Panc1 (cell line): ENCODE measurements around the gene TIE1. TPM values are rescaled to one million over a fixed set of nuclear protein-coding genes. Genes with fewer than 3 reads are reported as not detected.

ENCODE experiments used
- ATAC-seq: fragments of 200-7000 bp; cut with Tn5 transposase; 2 replicates; pipeline ENCODE4 v1.9.1; 2020; ENCODE audit warnings: mild to moderate bottlenecking, moderate library complexity
- BruUV-seq: library from RNA; stranded (reverse); fragments of 400-500 nt; replicated peaks from 2 replicates; lab custom pipeline; 2021; lab: Mats Ljungman, UMichigan
- CTCF ChIA-PET: fragments of 300-600 bp; sonication (Branson Sonifier 250); formaldehyde crosslinking; loops from one replicate; lab custom pipeline; 2022; ENCODE audit warnings: antibody characterized with exemption; lab: Charles Lee
- POLR2A ChIA-PET: fragments of 300-600 bp; sonication (Branson Sonifier 250); formaldehyde crosslinking; loops from one replicate; lab custom pipeline; 2022; ENCODE audit warnings: antibody characterized with exemption; lab: Charles Lee
- DNase-seq: peaks from one replicate; pipeline ENCODE4 v3.0.0-alpha.2; 2010; ENCODE audit warnings: low read depth, low spot score
- H3K27ac ChIP-seq: 2 replicates; pipeline ENCODE4 v1.5.1; 2011; ENCODE audit warnings: mild to moderate bottlenecking, low read length, inconsistent platforms
- H3K27me3 ChIP-seq: fragments of 200-500 bp; sonication (Bioruptor generic); 2 replicates; pipeline ENCODE4 v1.6.0; 2014; ENCODE audit warnings: low read length, inconsistent platforms; ENCODE audit not compliant: control insufficient read depth, insufficient read depth
- H3K36me3 ChIP-seq: fragments of 200-500 bp; sonication (Bioruptor generic); 2 replicates; pipeline ENCODE4 v1.5.1; 2014; ENCODE audit warnings: inconsistent platforms, mild to moderate bottlenecking, low read length, moderate library complexity; ENCODE audit not compliant: control insufficient read depth, insufficient read depth
- H3K4me1 ChIP-seq: 2 replicates; pipeline ENCODE4 v1.5.1; 2011; ENCODE audit warnings: inconsistent platforms, mild to moderate bottlenecking, low read length, moderate library complexity; ENCODE audit not compliant: control insufficient read depth, insufficient read depth
- H3K4me3 ChIP-seq, 2 experiments: 2 replicates each; pipeline ENCODE4 v1.5.1; 2011 to 2012; ENCODE audit warnings: low read depth in 2 of 2, low read length in 2 of 2, mild to moderate bottlenecking in 2 of 2, inconsistent platforms in 1 of 2, moderate library complexity in 1 of 2
- H3K9me3 ChIP-seq: fragments of 200-500 bp; sonication (Bioruptor generic); 2 replicates; pipeline ENCODE4 v1.5.1; 2014; ENCODE audit warnings: low read depth, mild to moderate bottlenecking, inconsistent platforms, low read length, moderate library complexity; ENCODE audit not compliant: control insufficient read depth, insufficient read depth
- CTCF ChIP-seq: fragments of 450-650 bp; IDR thresholded peaks from 2 replicates; pipeline ENCODE4 v1.5.1; 2017; ENCODE audit warnings: mild to moderate bottlenecking
- POLR2AphosphoS5 ChIP-seq: IDR thresholded peaks from 2 replicates; pipeline ENCODE4 v1.6.1; 2012; ENCODE audit warnings: mild to moderate bottlenecking, low read depth, low read length, moderate library complexity
- REST ChIP-seq, 2 experiments: IDR thresholded peaks; 2 replicates each; pipeline ENCODE4 v1.6.1; 2011 to 2012; ENCODE audit warnings: low read depth in 2 of 2, control low read depth in 1 of 2, low read length in 1 of 2, mild to moderate bottlenecking in 1 of 2, moderate library complexity in 1 of 2; ENCODE audit not compliant: insufficient read depth in 1 of 2
- SIN3A ChIP-seq: IDR thresholded peaks from 2 replicates; pipeline ENCODE4 v1.6.1; 2012; ENCODE audit warnings: low read depth, mild to moderate bottlenecking, low read length, moderate library complexity, borderline replicate concordance; ENCODE audit not compliant: insufficient read depth
- TCF7L2 ChIP-seq: IDR thresholded peaks from 2 replicates; pipeline ENCODE4 v1.6.1; 2011; ENCODE audit warnings: mild to moderate bottlenecking, low read depth, low read length, inconsistent platforms
- in situ Hi-C: cut with HindIII; loops from 2 replicates; pipeline ENCODE4 v1.10.0; 2016; ENCODE audit warnings: low sequenced_read_pairs, low pct_unique_long_range_greater_than_20kb
- intact Hi-C: fragments of 100-400 bp; cut with micrococcal nuclease; formaldehyde crosslinking; loops from one replicate; pipeline ENCODE4 v1.10.0; 2022; ENCODE audit not compliant: unreplicated experiment
- total RNA-seq: library from RNA; stranded (reverse); gene quantifications from one replicate; pipeline ENCODE4 v1.2.1, GENCODE V29; 2021; ENCODE audit not compliant: unreplicated experiment

Gene TIE1
- total RNA-seq, 1 experiment from 2014 or later: 0.28 TPM

GRCh38 chr1:43357251-43357650, 56.5 kb downstream of the TIE1 start:
- H3K9me3 ChIP-seq: no peaks in the 10 kb centered on the region
- H3K27ac ChIP-seq: no peak overlapping the region; the same call in 1 of the 2 replicates
- no TSS peak for BruUV-seq
- peaks cover 12% of the 10 kb centered on the region for H3K36me3 ChIP-seq
- ChIA-PET POLR2A (no interaction called here), CTCF (interaction anchor here (0.7 kb wide), 1 partner anchor 59 kb away, joined by 6 read pairs; no protein-coding TSS in a partner anchor)
- H3K27me3 ChIP-seq: no peaks in the 10 kb centered on the region
- no peak for TF ChIP-seq TCF7L2
- no peak for TF ChIP-seq POLR2AphosphoS5
- TF ChIP-seq SIN3A: no peak
- no peak for TF ChIP-seq CTCF
- no peak for TF ChIP-seq REST (IDR thresholded peaks at IDR 0.05; ENCODE audit: insufficient read depth in 1 of 2, low read depth in 2 of 2, low read length in 1 of 2)
- intact Hi-C loops: loop anchor here (5.0 kb wide), 1 partner anchor 120 kb away; no protein-coding TSS in a partner anchor
- no peak for ATAC-seq
- in situ Hi-C loops: no loop called here
- H3K4me3 ChIP-seq: no peak overlapping the region
- peaks cover 26% of the 10 kb centered on the region for H3K4me1 ChIP-seq
- DNase-seq: no peak

GRCh38 chr1:43358121-43358745, 57.5 kb downstream of the TIE1 start:
- Histone ChIP-seq H3K27me3 (no peaks in the 10 kb centered on the region), H3K4me3 (peak overlapping the region; percentile 90 to 95), H3K4me1 (peaks cover 28% of the 10 kb centered on the region), H3K9me3 (no peaks in the 10 kb centered on the region), H3K36me3 (peaks cover 12% of the 10 kb centered on the region), H3K27ac (peak overlapping the region; percentile 100)
- peak; percentile 8 for ATAC-seq
- in situ Hi-C loops: no loop called here
- intact Hi-C loops: loop anchor here (5.0 kb wide), 1 partner anchor 121 kb away; no protein-coding TSS in a partner anchor
- POLR2A ChIA-PET: interaction anchor here (0.6 to 1.4 kb wide), 2 partner anchors 10 to 196 kb away, joined by 3 to 4 read pairs; no protein-coding TSS in a partner anchor
- CTCF ChIA-PET: interaction anchor here (0.5 to 1.0 kb wide), 3 partner anchors 8 to 132 kb away, joined by 3 to 13 read pairs (median 4); no protein-coding TSS in a partner anchor
- TF ChIP-seq POLR2AphosphoS5 (peak; percentile 93), TCF7L2 (no peak), SIN3A (no peak), CTCF (no peak), REST (IDR thresholded peaks at IDR 0.05; ENCODE audit: insufficient read depth in 1 of 2, low read depth in 2 of 2, low read length in 1 of 2) (no peak)
- TSS peak; percentile 80 for BruUV-seq
- DNase-seq: no peak
